HL-60 (cell line): ENCODE data around the gene VPS35L.

Source experiments
- POLR2AphosphoS5 ChIP-seq: IDR thresholded peaks from 2 replicates; pipeline ENCODE4 v1.6.1; 2012; ENCODE audit warnings: low read depth
- TF ChIP-seq, protein P1 (sequence below): IDR thresholded peaks from one replicate; pipeline ENCODE4 v1.5.1; 2011; ENCODE audit warnings: low read length, control low read depth, inconsistent platforms; ENCODE audit not compliant: insufficient read depth

DNA sequence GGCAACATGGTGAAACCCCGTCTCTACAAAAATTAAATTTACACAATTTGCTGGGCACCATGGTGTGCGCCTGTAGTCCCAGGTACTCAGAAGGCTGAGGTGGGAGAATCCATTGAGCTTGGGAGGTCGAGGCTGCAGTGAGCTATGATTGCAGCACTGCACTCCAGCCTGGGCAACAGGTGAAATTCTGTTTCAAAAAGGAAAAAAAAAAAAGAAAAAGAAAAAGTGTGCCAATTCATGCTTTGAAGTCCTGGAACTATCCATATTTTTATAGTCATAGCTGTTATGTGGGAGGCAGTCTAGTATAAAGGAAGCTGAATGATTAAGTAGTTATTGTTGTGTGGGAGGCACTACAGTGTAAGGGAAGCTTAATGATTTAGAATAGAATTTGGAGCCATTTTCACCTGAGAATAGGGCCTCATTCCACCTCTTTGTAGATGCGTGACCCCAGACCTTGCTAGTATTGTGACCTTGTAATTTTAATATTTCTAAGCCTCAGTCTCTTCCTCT lies 194.1 kb downstream of the VPS35L start:
- TF ChIP-seq, protein P1, sequence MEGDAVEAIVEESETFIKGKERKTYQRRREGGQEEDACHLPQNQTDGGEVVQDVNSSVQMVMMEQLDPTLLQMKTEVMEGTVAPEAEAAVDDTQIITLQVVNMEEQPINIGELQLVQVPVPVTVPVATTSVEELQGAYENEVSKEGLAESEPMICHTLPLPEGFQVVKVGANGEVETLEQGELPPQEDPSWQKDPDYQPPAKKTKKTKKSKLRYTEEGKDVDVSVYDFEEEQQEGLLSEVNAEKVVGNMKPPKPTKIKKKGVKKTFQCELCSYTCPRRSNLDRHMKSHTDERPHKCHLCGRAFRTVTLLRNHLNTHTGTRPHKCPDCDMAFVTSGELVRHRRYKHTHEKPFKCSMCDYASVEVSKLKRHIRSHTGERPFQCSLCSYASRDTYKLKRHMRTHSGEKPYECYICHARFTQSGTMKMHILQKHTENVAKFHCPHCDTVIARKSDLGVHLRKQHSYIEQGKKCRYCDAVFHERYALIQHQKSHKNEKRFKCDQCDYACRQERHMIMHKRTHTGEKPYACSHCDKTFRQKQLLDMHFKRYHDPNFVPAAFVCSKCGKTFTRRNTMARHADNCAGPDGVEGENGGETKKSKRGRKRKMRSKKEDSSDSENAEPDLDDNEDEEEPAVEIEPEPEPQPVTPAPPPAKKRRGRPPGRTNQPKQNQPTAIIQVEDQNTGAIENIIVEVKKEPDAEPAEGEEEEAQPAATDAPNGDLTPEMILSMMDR, result no peak
- no peak for TF ChIP-seq POLR2AphosphoS5
